ENCODE data around the gene PITPNM1. TPM values are rescaled to one million over a fixed set of nuclear protein-coding genes. Genes with fewer than 3 reads are reported as not detected.
A peak's percentile ranks its signal among the peaks of the same experiment; 100 is the strongest.
"Not testable (repeated sequence)": the region's sequence is repeated elsewhere in the genome, so short reads cannot be mapped to it uniquely, and the experiment has no call there.

The PITPNM1 gene
- total RNA-seq, 6 experiments from 2014 or later: 8.6 to 21.3 (median 15.0) TPM

GRCh38 chr11:67483831-67484665, 21.1 kb downstream of the PITPNM1 start:
- TF ChIP-seq CTCF (IDR thresholded peaks at IDR 0.05) (no peak), POLR2A (IDR thresholded peaks at IDR 0.05) (no peak)
- intact Hi-C loops (cut with DNase I): no loop called here
- no peak overlapping the region for H3K27ac ChIP-seq
- no peaks in the 10 kb centered on the region for H3K9me3 ChIP-seq
- H3K4me1 ChIP-seq: peaks cover 0 to 15% (median 5%) of the 10 kb centered on the region in 4 donors
- ATAC-seq (no peak), DNase-seq (no peak)
- WGBS (ENCODE audit: insufficient coverage, low coverage, low lambda C conversion rate, missing lambda C conversion rate): 87% methylated on average over 14 of the region's 16 CpGs
- no peaks in the 10 kb centered on the region for H3K27me3 ChIP-seq
- peak overlapping the region in 2 of 3 donors; percentile 61 to 66 for H3K4me3 ChIP-seq
- peaks cover 0 to 6% (median 0%) of the 10 kb centered on the region in 4 donors for H3K36me3 ChIP-seq

DNA sequence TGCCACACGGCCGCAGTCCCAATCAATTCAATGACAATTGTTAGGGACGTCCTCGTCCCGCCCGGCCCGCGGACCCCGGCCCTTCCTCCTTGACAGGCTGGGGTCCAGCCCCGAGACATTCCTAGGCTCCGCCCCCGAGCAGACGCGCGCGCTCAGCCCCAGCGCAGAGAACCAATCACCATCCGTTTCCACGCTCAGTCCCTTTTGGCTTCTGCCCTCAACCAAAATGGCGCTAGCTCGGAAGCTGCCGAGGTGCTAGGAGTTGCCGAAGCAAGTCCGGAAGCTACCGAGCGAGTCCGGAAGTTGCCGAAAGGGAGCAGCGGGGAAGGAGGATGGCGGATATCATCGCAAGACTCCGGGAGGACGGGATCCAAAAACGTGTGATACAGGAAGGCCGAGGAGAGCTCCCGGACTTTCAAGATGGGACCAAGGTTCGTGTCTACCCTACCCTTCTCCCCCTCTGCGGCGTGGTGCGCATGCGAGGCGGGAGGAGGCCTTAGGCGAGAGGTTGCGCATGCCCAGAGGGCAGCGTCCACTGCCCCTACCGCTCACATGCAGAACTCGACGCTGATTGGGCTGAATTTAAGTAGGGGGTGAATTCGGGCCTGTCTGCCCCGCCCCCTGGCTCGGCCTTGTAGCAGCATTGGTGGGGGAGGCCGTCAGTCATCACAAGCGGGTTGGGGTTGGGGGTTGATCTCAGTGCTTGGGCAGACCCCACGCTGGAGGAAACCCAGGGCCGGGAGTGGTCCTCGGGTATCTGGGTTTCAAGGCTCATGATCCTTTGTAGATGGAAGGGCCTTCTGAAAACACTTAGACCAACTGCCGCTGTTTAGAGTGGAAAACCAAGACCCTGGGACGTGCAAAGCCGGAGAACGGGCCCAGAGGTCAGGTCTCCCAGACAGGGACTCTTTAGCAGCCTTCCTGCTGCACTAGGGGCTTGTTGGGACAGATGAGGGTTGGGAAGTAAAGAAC, 22.1 kb downstream of the PITPNM1 start, which contains the start of gene AIP:
Gene AIP, plus strand, starts transcription at position 200 of the 972 bp plus-strand sequence. Its CDS starts 133 bp downstream, at position 333.
- intact Hi-C loops (cut with DNase I): no loop called here
- ATAC-seq (peak; percentile 98 to 99 (median 98)), DNase-seq (peak; percentile 96 to 98 (median 97))
- peak within 1 kb of the TSS; percentile 58 to 78 (median 68) for H3K27ac ChIP-seq
- H3K4me3 ChIP-seq: peak within 1 kb of the TSS; percentile 54 to 66 (median 61)
- H3K9me3 ChIP-seq: no peaks in the 10 kb centered on the region
- no peaks in the 10 kb centered on the region for H3K27me3 ChIP-seq
- peaks cover 0 to 5% (median 0%) of the 10 kb centered on the region in 4 donors for H3K36me3 ChIP-seq
- peak; percentile 60 for TF ChIP-seq POLR2A (IDR thresholded peaks at IDR 0.05)
- peak in 2 of 4 donors; percentile 14 to 29 for TF ChIP-seq CTCF (IDR thresholded peaks at IDR 0.05)
- H3K4me1 ChIP-seq: peaks cover 0 to 15% (median 5%) of the 10 kb centered on the region in 4 donors
- 1% methylated on average over 30 of the region's 60 CpGs for WGBS (ENCODE audit: insufficient coverage, low coverage, low lambda C conversion rate, missing lambda C conversion rate)

- no peak for TF ChIP-seq CTCF (IDR thresholded peaks at IDR 0.05)
- peak overlapping the region; percentile 58 to 78 (median 68) for H3K27ac ChIP-seq
- DNase-seq: no peak
Measured at GRCh38 chr11:67482275-67482826, 22.8 kb downstream of the PITPNM1 start.

DNA sequence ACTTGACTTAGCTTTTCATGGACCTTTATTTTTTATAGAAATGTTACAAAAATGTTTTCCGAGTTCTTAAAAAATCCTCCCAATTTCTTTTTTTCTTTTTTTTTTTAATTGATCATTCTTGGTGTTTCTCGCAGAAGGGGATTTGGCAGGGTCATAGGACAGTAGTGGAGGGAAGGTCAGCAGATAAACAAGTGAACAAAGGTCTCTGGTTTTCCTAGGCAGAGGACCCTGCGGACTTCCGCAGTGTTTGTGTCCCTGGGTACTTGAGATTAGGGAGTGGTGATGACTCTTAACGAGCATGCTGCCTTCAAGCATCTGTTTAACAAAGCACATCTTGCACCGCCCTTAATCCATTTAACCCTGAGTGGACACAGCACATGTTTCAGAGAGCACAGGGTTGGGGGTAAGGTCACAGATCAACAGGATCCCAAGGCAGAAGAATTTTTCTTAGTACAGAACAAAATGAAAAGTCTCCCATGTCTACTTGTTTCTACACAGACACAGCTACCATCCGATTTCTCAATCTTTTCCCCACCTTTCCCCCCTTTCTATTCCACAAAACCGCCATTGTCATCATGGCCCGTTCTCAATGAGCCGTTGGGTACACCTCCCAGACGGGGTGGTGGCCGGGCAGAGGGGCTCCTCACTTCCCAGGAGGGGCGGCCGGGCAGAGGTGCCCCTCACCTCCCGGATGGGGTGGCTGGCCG, 27.7 kb downstream of the PITPNM1 start:
- WGBS (ENCODE audit: insufficient coverage, low coverage, low lambda C conversion rate, missing lambda C conversion rate): 76% methylated on average over 14 of the region's 16 CpGs
- H3K36me3 ChIP-seq; intact Hi-C loops (cut with DNase I); H3K27me3 ChIP-seq; H3K4me3 ChIP-seq; H3K27ac ChIP-seq; H3K9me3 ChIP-seq; ATAC-seq; DNase-seq: not testable (repeated sequence)
- H3K4me1 ChIP-seq: peaks cover 0 to 14% (median 0%) of the 10 kb centered on the region in 4 donors

More at GRCh38 chr11:67482275-67482826, 22.8 kb downstream of the PITPNM1 start:
- Histone ChIP-seq H3K36me3 (no peaks in the 10 kb centered on the region), H3K27me3 (no peaks in the 10 kb centered on the region), H3K4me3 (peak overlapping the region; percentile 54 to 66 (median 61)), H3K4me1 (peaks cover 0 to 15% (median 5%) of the 10 kb centered on the region in 4 donors), H3K9me3 (no peaks in the 10 kb centered on the region)
- intact Hi-C loops (cut with DNase I): no loop called here
- WGBS (ENCODE audit: insufficient coverage, low coverage, low lambda C conversion rate, missing lambda C conversion rate): 41% methylated on average over 18 of the region's 19 CpGs
- ATAC-seq: peak in 2 of 4 donors; percentile 27 to 31

DNA sequence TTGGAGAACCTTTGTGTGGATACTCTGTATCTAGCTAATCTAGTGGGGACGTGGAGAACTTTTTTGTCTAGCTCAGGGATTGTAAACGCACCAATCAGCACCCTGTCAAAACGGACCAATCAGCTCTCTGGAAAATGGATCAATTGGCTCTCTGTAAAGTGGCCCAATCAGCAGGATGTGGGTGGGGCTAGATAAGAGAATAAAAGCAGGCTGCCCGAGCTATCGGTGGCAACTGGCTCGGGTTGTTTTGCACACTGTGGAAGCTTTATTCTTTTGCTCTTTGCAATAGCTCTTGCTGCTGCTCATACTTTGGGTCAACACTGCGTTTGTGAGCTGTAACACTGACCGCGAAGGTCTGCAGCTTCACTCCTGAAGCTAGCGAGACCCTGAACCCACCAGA, 28.5 kb downstream of the PITPNM1 start:
- DNase-seq; ATAC-seq; H3K36me3 ChIP-seq; H3K27me3 ChIP-seq; H3K9me3 ChIP-seq; intact Hi-C loops (cut with DNase I); H3K27ac ChIP-seq; H3K4me3 ChIP-seq: not testable (repeated sequence)
- 76% methylated on average over 9 of the region's 10 CpGs for WGBS (ENCODE audit: insufficient coverage, low coverage, low lambda C conversion rate, missing lambda C conversion rate)
- peaks cover 0 to 11% (median 0%) of the 10 kb centered on the region in 4 donors for H3K4me1 ChIP-seq
